ENCODE results near the gene CAMTA1. TPM values are rescaled to one million over a fixed set of nuclear protein-coding genes. Genes with fewer than 3 reads are reported as not detected.

The CAMTA1 gene
- polyA plus RNA-seq, 1 of the 3 experiments (the other 2 are of a cell fraction), result 63.1 TPM

DNA sequence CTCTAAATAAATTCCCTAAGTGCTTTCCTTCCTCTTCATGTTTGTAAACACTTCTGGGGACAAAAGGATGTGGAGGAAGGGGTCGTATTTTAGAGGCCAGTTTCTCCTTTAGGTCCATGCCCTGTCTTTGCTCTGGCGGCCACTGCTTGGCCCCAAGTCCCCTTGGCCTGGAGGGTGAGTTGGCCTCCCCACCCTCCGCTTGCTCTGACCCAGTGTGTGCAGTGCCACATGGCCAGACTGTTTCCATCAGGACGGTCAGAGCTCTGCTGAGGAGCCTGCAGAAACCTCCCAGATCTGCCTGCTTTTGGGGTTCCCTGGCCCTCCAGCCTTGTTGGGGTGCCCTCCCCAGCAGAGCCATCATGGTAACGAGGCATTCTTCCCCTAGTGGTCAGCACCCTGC, 127.8 kb downstream of the CAMTA1 start:
- Histone ChIP-seq H3K4me1 (ENCODE audit: control insufficient read depth in 1 of 2, insufficient read depth in 2 of 2, low read depth in 1 of 2, low read length in 1 of 2) (peaks cover 0 to 6% of the 10 kb centered on the region in 2 experiments; a peak in 1 of 4 replicates), H3K27ac (ENCODE audit: low read depth in 2 of 2, low read length in 1 of 2) (no peak overlapping the region), H3F3A (replicated peaks; ENCODE audit: insufficient read depth) (no peaks in the 10 kb centered on the region), H2AFZ (ENCODE audit: low read depth) (no peak overlapping the region), H3K36me3 (replicated peaks in 1 of 2; ENCODE audit: control insufficient read depth in 1 of 2, insufficient read depth in 2 of 2, low read length in 1 of 2) (no peaks in the 10 kb centered on the region), H3K9me2 (no peaks in the 10 kb centered on the region), H3K27me3 (ENCODE audit: insufficient read depth) (no peaks in the 10 kb centered on the region), H4K20me1 (ENCODE audit: insufficient read depth) (no peaks in the 10 kb centered on the region), H3K9me3 (no peaks in the 10 kb centered on the region), H3K4me3 (ENCODE audit: low read depth in 2 of 2, low read length in 1 of 2) (no peak overlapping the region), H3K4me2 (no peak overlapping the region), H3K79me2 (ENCODE audit: insufficient read depth) (no peaks in the 10 kb centered on the region), H3K9ac (no peak overlapping the region)
- ChIA-PET POLR2A (no interaction called here), CTCF (no interaction called here)
- 65% methylated on average over 3 of the region's 5 CpGs for WGBS (ENCODE audit: low lambda C conversion rate)
- no peak for DNase-seq
- TF ChIP-seq FOSL2 (IDR thresholded peaks at IDR 0.05; ENCODE audit: borderline replicate concordance, low read depth) (no peak), TAF1 (IDR thresholded peaks at IDR 0.05; ENCODE audit: borderline replicate concordance, low read depth, low read length) (no peak), MEF2A (IDR thresholded peaks at IDR 0.05; ENCODE audit: borderline replicate concordance, low read depth) (no peak), RCOR1 (IDR thresholded peaks at IDR 0.05; ENCODE audit: low read length) (no peak), JUND (IDR thresholded peaks at IDR 0.05) (no peak), YY1 (IDR thresholded peaks at IDR 0.05; ENCODE audit: low read depth) (no peak), GATA2 (CRISPR knock-in tag; IDR thresholded peaks at IDR 0.05) (no peak), TCF12 (IDR thresholded peaks at IDR 0.05) (no peak), MXI1 (IDR thresholded peaks at IDR 0.05; ENCODE audit: low read depth, low read length) (no peak), ELF1 (IDR thresholded peaks at IDR 0.05) (no peak)
- TF ChIP-seq, protein P1, sequence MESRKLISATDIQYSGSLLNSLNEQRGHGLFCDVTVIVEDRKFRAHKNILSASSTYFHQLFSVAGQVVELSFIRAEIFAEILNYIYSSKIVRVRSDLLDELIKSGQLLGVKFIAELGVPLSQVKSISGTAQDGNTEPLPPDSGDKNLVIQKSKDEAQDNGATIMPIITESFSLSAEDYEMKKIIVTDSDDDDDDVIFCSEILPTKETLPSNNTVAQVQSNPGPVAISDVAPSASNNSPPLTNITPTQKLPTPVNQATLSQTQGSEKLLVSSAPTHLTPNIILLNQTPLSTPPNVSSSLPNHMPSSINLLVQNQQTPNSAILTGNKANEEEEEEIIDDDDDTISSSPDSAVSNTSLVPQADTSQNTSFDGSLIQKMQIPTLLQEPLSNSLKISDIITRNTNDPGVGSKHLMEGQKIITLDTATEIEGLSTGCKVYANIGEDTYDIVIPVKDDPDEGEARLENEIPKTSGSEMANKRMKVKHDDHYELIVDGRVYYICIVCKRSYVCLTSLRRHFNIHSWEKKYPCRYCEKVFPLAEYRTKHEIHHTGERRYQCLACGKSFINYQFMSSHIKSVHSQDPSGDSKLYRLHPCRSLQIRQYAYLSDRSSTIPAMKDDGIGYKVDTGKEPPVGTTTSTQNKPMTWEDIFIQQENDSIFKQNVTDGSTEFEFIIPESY (IDR thresholded peaks at IDR 0.05; ENCODE audit: borderline replicate concordance, low read depth), result no peak
- TF ChIP-seq, protein P2, sequence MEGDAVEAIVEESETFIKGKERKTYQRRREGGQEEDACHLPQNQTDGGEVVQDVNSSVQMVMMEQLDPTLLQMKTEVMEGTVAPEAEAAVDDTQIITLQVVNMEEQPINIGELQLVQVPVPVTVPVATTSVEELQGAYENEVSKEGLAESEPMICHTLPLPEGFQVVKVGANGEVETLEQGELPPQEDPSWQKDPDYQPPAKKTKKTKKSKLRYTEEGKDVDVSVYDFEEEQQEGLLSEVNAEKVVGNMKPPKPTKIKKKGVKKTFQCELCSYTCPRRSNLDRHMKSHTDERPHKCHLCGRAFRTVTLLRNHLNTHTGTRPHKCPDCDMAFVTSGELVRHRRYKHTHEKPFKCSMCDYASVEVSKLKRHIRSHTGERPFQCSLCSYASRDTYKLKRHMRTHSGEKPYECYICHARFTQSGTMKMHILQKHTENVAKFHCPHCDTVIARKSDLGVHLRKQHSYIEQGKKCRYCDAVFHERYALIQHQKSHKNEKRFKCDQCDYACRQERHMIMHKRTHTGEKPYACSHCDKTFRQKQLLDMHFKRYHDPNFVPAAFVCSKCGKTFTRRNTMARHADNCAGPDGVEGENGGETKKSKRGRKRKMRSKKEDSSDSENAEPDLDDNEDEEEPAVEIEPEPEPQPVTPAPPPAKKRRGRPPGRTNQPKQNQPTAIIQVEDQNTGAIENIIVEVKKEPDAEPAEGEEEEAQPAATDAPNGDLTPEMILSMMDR (IDR thresholded peaks at IDR 0.05), result no peak
- TF ChIP-seq, protein P3, sequence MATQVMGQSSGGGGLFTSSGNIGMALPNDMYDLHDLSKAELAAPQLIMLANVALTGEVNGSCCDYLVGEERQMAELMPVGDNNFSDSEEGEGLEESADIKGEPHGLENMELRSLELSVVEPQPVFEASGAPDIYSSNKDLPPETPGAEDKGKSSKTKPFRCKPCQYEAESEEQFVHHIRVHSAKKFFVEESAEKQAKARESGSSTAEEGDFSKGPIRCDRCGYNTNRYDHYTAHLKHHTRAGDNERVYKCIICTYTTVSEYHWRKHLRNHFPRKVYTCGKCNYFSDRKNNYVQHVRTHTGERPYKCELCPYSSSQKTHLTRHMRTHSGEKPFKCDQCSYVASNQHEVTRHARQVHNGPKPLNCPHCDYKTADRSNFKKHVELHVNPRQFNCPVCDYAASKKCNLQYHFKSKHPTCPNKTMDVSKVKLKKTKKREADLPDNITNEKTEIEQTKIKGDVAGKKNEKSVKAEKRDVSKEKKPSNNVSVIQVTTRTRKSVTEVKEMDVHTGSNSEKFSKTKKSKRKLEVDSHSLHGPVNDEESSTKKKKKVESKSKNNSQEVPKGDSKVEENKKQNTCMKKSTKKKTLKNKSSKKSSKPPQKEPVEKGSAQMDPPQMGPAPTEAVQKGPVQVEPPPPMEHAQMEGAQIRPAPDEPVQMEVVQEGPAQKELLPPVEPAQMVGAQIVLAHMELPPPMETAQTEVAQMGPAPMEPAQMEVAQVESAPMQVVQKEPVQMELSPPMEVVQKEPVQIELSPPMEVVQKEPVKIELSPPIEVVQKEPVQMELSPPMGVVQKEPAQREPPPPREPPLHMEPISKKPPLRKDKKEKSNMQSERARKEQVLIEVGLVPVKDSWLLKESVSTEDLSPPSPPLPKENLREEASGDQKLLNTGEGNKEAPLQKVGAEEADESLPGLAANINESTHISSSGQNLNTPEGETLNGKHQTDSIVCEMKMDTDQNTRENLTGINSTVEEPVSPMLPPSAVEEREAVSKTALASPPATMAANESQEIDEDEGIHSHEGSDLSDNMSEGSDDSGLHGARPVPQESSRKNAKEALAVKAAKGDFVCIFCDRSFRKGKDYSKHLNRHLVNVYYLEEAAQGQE (IDR thresholded peaks at IDR 0.05; ENCODE audit: low read depth, low read length), result no peak
- TF ChIP-seq, protein P4, sequence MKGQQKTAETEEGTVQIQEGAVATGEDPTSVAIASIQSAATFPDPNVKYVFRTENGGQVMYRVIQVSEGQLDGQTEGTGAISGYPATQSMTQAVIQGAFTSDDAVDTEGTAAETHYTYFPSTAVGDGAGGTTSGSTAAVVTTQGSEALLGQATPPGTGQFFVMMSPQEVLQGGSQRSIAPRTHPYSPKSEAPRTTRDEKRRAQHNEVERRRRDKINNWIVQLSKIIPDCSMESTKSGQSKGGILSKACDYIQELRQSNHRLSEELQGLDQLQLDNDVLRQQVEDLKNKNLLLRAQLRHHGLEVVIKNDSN (IDR thresholded peaks at IDR 0.05; ENCODE audit: borderline replicate concordance, low read depth), result no peak
